ENCODE measurements around the gene NTNG2.

Gene NTNG2

DNA sequence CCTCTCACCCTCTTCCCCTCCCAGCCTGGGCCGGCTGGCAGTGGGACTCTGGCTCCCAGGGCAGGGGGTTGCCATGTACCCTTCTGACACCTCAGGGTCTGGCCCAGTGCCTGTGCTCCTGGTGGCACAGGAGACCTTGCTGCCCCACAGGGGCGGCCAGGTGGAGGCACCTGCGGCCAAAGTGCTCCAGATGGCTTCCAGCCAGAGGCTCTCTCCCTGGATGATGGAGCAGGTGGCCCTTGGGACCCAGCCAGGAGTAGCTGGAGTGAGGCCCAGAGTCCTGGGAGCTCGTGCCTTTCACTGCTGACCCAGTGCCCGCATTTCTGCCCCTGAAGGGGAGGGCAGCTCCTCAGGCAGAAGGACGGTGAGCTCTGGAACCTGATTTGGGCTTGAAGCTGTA, 87.3 kb downstream of the NTNG2 start:
- DNase-seq (ENCODE audit: low spot score): no peak
- FAIRE-seq: no peak

DNA sequence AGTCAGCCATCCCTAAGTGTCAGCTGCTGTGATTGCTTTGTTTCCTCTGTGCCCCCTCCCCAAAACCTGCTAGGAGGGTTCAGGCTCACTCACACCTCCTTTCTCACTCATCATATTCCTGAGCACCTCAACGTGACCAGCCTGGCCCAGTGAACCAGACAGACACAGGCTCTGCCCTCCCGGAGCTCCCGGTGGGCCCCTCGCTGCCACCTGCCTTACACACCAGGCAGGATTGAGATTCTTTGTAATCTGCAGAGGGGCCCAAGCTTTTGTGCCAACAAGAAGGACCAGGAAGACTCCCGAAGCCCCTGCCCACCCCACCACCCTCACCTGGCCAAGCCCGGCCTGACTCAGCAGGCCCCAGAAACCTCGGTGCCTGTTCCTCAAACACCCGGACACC, 87.8 kb downstream of the NTNG2 start:
- no peak for FAIRE-seq
- no peak for DNase-seq (ENCODE audit: low spot score)

DNA sequence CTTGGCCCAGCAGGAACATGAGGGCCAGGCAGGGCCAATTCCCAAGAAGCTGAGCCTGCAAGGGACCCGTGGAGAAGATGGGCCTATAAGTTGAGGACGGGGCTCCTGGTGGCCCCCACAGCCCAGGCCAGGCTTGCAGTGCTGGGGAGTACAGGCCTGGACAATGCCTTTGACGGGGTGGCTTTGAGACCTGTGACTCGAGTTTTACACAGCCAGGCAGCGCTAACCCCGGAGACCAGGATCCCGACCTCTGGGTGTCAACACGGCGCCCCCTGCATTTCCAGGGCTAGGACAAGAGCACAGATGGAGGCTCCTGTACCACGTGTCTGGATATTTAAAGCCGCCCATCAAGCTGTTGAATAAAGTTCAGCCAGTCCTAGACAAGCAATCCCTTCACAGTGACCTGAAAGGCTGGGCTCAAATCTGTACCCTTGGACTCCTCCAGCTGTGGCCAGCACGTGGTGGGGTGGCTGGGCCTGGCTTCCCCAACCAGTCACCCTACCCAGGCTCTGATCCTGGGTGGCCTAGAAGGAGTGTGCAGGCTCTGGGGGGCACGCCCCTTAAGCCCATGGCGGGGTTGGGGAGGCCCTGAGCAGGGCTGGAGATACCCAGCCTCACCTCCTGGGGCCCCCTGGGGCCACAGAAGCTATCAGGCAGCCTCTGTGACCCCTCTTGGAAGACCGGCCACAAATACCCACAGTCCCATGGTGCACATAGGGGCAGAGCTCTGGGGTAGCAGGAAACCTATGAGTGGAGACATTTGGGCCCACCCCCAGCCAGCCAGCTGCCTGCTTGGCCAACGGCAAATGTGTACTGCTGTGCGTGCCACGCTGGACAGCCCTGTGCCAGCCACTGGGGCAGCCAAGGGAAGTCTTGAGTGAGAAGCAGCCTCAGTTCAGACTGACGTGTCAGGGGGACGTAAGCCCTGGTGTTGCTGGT, 88.7 kb downstream of the NTNG2 start:
- DNase-seq (ENCODE audit: low spot score) (no peak), FAIRE-seq (no peak)

DNA sequence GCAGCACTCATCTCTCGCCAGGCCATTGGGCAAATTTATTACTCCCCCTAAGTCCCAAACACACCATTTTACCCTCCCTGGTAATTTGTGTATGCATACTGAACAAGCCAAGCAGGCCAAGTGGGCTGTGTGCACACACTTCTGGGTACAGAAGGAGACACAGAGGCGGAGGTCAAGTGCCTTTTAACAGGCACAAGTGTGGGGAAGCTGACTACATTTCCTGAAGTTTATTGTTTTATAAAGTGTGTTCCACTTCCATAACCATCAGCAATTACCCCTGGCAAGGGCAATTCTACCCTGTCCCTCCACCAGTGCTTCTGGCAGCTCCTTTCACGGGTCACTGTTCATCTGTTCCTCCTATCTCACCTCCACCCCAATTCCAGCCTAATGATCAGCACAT, 99.0 kb downstream of the NTNG2 start:
- DNase-seq (ENCODE audit: low spot score) (no peak), FAIRE-seq (no peak)

DNA sequence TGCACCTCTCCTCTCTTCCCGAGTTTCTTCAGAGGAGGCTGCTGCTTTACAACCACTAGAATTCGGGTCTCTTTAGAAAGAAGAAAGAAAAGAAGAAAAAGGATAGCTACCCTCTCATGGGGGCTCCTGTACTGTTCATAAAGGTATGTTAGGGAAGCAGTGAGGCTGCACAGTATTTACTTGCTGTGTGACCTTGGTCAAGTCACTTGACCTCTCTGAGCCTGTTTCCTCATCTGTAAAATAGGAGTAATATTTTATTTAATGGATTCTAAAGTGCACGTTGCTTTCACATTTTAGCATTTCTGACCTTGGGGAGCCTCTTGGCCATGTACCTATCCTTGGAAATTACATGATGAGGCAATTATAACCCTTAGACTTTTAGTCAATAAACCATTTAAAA, 104.2 kb downstream of the NTNG2 start:
- FAIRE-seq (no peak), DNase-seq (ENCODE audit: low spot score) (no peak)

DNA sequence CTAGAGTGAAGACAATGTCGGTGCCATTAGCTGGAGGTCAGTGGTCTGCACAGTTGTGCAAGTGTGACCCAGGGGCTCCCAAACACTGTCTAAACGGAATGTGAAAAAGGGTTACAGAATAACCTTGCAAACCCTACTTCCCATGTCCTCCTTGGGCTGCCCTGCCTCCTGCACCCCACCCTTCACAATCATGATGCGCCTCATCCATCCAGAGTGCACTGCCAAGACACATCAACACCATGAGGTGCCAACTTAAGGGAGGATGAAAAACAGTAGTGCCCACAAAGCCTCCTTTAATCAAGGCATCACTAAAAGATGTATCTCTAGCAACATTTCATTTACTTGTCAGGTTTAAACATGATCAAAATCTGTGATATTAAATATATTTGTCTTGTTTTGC, 105.8 kb downstream of the NTNG2 start:
- FAIRE-seq: no peak
- no peak for DNase-seq (ENCODE audit: low spot score)

DNA sequence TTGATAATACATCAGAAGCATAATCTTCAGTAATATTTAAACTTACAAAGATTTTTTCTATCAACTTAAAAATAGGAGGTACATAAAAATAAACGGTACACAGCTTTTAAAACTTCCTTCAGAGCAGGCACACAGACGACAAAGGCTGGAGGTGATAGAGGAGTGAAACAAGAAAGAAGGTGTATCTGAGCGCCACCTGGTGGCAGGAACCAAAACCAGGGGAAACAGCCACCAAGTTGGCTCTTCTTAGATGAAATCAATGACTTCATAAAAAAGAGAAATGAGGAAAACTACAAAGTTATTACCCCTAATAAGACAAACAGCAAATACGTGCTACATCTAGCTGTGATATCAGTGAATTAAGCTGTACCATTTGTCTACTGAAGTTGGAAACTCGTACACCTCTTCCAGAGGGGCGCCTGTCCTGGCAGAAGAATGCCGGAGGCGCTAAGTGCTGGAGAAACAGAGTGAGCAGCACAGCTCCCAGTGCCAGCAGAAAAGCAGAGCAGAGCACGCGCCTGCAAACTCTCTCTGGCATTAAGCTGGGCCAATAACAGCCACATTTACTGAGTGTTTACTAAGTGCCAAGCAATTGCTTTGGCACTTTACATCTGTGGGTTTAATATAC, 107.0 kb downstream of the NTNG2 start:
- FAIRE-seq (peak; percentile 28), DNase-seq (ENCODE audit: low spot score) (peak; percentile 51)

DNA sequence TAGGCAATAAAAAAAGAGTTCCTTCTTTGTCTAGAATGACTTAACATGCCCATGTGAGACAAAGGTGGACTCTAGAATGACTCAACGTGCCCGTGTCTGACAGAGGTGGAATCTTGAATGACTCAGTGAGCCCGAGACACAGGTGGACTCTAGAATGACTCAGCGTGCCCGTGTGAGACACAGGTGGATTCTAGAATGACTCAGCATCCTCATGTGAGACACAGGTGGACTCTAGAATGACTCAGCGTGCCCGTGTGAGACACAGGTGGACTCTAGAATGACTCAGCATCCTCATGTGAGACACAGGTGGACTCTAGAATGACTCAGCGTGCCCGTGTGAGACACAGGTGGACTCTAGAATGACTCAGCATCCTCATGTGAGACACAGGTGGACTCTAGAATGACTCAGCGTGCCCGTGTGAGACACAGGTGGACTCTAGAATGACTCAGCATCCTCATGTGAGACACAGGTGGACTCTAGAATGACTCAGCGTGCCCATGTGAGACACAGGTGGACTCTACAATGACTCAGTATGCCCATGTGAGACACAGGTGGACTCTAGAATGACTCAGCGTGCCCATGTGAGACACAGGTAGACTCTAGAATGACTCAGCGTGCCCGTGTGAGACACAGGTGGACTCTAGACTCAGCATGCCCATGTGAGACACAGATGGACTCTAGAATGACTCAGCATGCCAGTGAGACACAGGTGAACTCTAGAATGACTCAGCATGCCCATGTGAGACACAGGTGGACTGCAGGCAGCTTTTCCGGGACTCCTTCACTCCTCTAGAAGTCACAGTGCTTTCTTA, 108.1 kb downstream of the NTNG2 start:
- DNase-seq (ENCODE audit: low spot score) (peak; percentile 52), FAIRE-seq (peak; percentile 36)

DNA sequence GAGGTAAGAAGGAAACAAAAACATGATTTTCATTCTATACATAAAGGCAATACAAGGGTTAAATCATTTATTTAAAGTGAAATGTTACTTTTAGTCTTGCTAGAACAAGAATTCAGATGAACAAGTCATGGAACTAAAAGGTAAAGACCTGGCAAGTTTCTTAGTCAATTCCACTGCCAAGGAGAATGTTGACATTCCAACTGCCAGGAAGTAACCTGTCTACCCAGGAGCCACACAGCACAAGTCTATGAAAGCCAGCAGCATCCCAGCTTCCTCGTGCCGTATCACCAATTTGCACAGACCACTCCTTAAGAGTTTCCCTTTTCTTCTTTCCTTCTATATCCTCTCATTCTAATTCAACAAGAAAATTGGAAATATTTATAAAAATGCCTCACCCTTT, 113.0 kb downstream of the NTNG2 start:
- FAIRE-seq (no peak), DNase-seq (ENCODE audit: low spot score) (no peak)

DNA sequence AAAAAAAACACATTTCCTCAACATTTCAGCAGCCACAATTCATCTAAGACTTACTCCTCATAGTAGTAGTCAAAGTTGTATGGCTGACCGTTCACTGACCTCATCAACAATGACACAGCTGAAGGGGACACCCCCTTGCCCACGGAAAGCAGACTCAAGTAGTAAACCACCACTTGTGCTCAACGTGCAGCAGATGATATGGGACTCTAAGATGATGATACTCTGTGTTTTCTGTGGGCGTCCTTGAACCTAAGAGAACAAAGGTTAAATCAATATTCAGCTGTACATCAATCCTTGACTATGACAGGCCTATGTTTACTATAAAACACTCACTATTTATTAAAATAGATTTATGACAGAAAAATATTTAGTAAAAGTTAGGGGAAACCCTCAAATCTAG, 121.3 kb downstream of the NTNG2 start:
- DNase-seq (ENCODE audit: low spot score): no peak
- no peak for FAIRE-seq

DNA sequence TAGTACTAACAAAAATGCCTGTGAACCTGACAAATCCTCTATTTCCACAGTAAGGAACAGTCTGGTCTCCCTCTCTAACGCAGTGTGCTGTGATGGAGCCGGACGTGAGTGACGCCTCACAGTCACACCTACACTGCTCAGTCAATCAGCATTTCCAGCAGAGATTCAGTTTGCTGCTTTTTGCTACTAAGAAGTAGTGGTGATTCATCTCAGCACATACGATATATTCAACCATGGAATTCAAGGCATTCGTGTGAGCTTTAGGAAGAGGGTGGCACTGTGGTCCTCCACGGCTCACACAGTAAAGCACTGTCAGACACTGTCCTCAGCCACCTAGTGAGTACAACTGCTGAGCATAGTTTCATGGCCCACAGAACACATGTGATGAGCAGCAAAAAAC, 122.0 kb downstream of the NTNG2 start:
- FAIRE-seq (no peak), DNase-seq (ENCODE audit: low spot score) (peak; percentile 21)

DNA sequence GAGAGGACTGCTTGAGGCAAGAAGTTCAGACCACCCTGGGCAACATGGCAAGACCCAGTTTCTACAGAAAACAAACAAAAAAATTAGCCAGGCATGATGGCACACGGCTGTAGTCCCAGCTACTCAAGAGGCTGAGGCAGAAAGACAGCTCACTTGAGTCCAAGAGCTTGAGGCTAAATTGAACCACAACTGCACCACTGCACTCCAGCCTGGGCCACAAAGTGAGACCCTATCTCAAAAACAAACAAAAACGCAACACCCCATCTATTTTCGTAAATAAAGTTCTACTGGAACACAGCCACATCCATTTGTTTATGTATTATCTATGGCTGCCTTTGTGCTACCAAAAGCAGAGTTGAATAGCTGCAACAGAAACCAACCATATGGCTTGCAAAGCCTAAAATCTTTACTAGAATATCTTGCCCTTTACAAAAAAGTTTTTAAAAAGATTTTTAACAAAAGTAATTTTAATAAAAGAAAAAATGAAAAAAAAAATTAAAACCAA, 125.5 kb downstream of the NTNG2 start:
- FAIRE-seq: no peak

DNA sequence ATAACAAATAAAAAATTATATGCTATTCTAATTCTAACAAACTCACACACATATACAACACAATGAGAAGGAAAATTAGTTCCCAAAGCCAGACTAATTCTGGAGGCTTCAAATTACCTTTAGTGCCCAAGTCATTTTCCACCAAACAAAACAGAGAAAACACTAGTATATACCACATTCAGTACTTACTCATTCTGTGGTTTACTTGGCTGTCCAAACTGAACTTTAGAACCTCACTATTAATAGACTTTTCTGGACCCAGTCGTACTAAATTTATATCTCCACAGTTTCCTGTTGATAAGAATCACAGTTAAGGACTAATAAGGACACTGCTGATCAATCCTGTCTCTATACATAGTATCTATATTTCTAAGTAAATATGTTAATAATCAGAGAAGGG, 126.5 kb downstream of the NTNG2 start:
- DNase-seq (ENCODE audit: low spot score) (no peak), FAIRE-seq (peak; percentile 20)

More for the DNA sequence above, 125.5 kb downstream of the NTNG2 start:
- DNase-seq (ENCODE audit: low spot score): no peak

DNA sequence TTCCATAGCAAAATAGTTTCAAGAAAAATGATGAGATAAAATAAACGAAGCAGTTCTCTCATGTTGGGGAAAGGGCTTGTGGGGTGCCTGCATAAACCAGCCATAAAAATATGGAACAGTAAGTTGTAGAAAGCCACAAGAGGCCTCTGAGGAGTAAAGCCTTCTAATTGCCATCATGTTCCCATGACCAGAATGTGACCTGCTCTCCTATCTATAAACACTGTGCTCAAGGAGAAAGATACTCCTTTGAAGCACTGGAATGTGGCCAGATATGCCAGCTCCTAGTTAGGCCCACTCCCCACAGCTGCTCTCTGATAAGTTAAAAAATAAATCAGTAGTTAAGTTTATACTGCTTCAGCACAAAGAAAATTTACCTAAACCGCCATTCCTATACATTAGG, 127.1 kb downstream of the NTNG2 start:
- FAIRE-seq (no peak), DNase-seq (ENCODE audit: low spot score) (no peak)

DNA sequence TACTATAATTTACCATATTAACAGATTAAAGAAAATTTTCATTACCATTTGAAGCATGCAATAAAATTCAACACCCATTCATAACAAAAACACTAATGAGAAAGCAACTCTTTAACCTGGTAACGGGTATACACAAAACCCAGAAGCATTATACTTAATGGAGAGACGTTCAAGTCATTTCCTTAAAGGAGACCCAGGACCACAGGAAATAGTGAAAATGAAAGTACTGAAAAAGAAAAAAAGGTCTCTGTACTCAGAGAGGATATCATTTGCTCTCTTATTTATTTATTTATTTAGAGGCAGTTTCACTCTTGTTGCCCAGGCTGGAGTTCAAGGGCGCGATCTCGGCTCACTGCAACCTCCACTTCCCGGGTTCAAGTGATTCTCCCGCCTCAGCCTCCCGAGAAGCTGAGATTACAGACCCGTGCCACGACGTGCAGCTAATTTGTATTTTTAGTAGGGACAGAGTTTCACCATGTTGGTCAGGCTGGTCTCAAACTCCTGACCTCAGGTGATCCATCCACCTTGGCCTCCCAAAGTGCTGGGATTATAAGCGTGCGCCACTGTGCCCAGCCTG, 131.4 kb downstream of the NTNG2 start:
- FAIRE-seq (no peak), DNase-seq (ENCODE audit: low spot score) (no peak)
